Panc1 (cell line): Measurements from ENCODE around the gene HMGCS1. TPM values are rescaled to one million over a fixed set of nuclear protein-coding genes. Genes with fewer than 3 reads are reported as not detected.

Experiments
- ATAC-seq: fragments of 200-7000 bp; cut with Tn5 transposase; 2 replicates; pipeline ENCODE4 v1.9.1; 2020; ENCODE audit warnings: mild to moderate bottlenecking, moderate library complexity
- BruUV-seq: library from RNA; stranded (reverse); fragments of 400-500 nt; replicated peaks from 2 replicates; lab custom pipeline; 2021; lab: Mats Ljungman, UMichigan
- CTCF ChIA-PET: fragments of 300-600 bp; sonication (Branson Sonifier 250); formaldehyde crosslinking; loops from one replicate; lab custom pipeline; 2022; ENCODE audit warnings: antibody characterized with exemption; lab: Charles Lee
- POLR2A ChIA-PET: fragments of 300-600 bp; sonication (Branson Sonifier 250); formaldehyde crosslinking; loops from one replicate; lab custom pipeline; 2022; ENCODE audit warnings: antibody characterized with exemption; lab: Charles Lee
- DNase-seq: peaks from one replicate; pipeline ENCODE4 v3.0.0-alpha.2; 2010; ENCODE audit warnings: low read depth, low spot score
- H3K27ac ChIP-seq: 2 replicates; pipeline ENCODE4 v1.5.1; 2011; ENCODE audit warnings: mild to moderate bottlenecking, low read length, inconsistent platforms
- H3K27me3 ChIP-seq: fragments of 200-500 bp; sonication (Bioruptor generic); 2 replicates; pipeline ENCODE4 v1.6.0; 2014; ENCODE audit warnings: low read length, inconsistent platforms; ENCODE audit not compliant: control insufficient read depth, insufficient read depth
- H3K36me3 ChIP-seq: fragments of 200-500 bp; sonication (Bioruptor generic); 2 replicates; pipeline ENCODE4 v1.5.1; 2014; ENCODE audit warnings: inconsistent platforms, mild to moderate bottlenecking, low read length, moderate library complexity; ENCODE audit not compliant: control insufficient read depth, insufficient read depth
- H3K4me1 ChIP-seq: 2 replicates; pipeline ENCODE4 v1.5.1; 2011; ENCODE audit warnings: inconsistent platforms, mild to moderate bottlenecking, low read length, moderate library complexity; ENCODE audit not compliant: control insufficient read depth, insufficient read depth
- H3K4me3 ChIP-seq, 2 experiments: 2 replicates each; pipeline ENCODE4 v1.5.1; 2011 to 2012; ENCODE audit warnings: low read depth in 2 of 2, low read length in 2 of 2, mild to moderate bottlenecking in 2 of 2, inconsistent platforms in 1 of 2, moderate library complexity in 1 of 2
- H3K9me3 ChIP-seq: fragments of 200-500 bp; sonication (Bioruptor generic); 2 replicates; pipeline ENCODE4 v1.5.1; 2014; ENCODE audit warnings: low read depth, mild to moderate bottlenecking, inconsistent platforms, low read length, moderate library complexity; ENCODE audit not compliant: control insufficient read depth, insufficient read depth
- POLR2AphosphoS5 ChIP-seq: IDR thresholded peaks from 2 replicates; pipeline ENCODE4 v1.6.1; 2012; ENCODE audit warnings: mild to moderate bottlenecking, low read depth, low read length, moderate library complexity
- REST ChIP-seq, 2 experiments: IDR thresholded peaks; 2 replicates each; pipeline ENCODE4 v1.6.1; 2011 to 2012; ENCODE audit warnings: low read depth in 2 of 2, control low read depth in 1 of 2, low read length in 1 of 2, mild to moderate bottlenecking in 1 of 2, moderate library complexity in 1 of 2; ENCODE audit not compliant: insufficient read depth in 1 of 2
- SIN3A ChIP-seq: IDR thresholded peaks from 2 replicates; pipeline ENCODE4 v1.6.1; 2012; ENCODE audit warnings: low read depth, mild to moderate bottlenecking, low read length, moderate library complexity, borderline replicate concordance; ENCODE audit not compliant: insufficient read depth
- TCF7L2 ChIP-seq: IDR thresholded peaks from 2 replicates; pipeline ENCODE4 v1.6.1; 2011; ENCODE audit warnings: mild to moderate bottlenecking, low read depth, low read length, inconsistent platforms
- in situ Hi-C: cut with HindIII; loops from 2 replicates; pipeline ENCODE4 v1.10.0; 2016; ENCODE audit warnings: low sequenced_read_pairs, low pct_unique_long_range_greater_than_20kb
- intact Hi-C: fragments of 100-400 bp; cut with micrococcal nuclease; formaldehyde crosslinking; loops from one replicate; pipeline ENCODE4 v1.10.0; 2022; ENCODE audit not compliant: unreplicated experiment
- total RNA-seq: library from RNA; stranded (reverse); gene quantifications from one replicate; pipeline ENCODE4 v1.2.1, GENCODE V29; 2021; ENCODE audit not compliant: unreplicated experiment
- TF ChIP-seq, protein P1 (sequence below): fragments of 450-650 bp; IDR thresholded peaks from 2 replicates; pipeline ENCODE4 v1.5.1; 2017; ENCODE audit warnings: mild to moderate bottlenecking

Gene HMGCS1
- total RNA-seq, 1 experiment from 2014 or later, result 66.1 TPM

- BruUV-seq, result no TSS peak
- H3K4me3 ChIP-seq, result no peak overlapping the region
- no peaks in the 10 kb centered on the region for H3K27me3 ChIP-seq
- no peaks in the 10 kb centered on the region for H3K4me1 ChIP-seq
- TF ChIP-seq SIN3A (no peak), TCF7L2 (no peak), REST (IDR thresholded peaks at IDR 0.05; ENCODE audit: insufficient read depth in 1 of 2, low read depth in 2 of 2, low read length in 1 of 2) (no peak), POLR2AphosphoS5 (no peak)
- TF ChIP-seq, protein P1, sequence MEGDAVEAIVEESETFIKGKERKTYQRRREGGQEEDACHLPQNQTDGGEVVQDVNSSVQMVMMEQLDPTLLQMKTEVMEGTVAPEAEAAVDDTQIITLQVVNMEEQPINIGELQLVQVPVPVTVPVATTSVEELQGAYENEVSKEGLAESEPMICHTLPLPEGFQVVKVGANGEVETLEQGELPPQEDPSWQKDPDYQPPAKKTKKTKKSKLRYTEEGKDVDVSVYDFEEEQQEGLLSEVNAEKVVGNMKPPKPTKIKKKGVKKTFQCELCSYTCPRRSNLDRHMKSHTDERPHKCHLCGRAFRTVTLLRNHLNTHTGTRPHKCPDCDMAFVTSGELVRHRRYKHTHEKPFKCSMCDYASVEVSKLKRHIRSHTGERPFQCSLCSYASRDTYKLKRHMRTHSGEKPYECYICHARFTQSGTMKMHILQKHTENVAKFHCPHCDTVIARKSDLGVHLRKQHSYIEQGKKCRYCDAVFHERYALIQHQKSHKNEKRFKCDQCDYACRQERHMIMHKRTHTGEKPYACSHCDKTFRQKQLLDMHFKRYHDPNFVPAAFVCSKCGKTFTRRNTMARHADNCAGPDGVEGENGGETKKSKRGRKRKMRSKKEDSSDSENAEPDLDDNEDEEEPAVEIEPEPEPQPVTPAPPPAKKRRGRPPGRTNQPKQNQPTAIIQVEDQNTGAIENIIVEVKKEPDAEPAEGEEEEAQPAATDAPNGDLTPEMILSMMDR, result no peak
- intact Hi-C loops, result no loop called here
- H3K27ac ChIP-seq, result no peak overlapping the region
- ATAC-seq (no peak), DNase-seq (no peak)
- ChIA-PET CTCF (no interaction called here), POLR2A (no interaction called here)
- peaks cover 11% of the 10 kb centered on the region; the same call in 1 of the 2 replicates for H3K9me3 ChIP-seq
- in situ Hi-C loops, result no loop called here
- no peaks in the 10 kb centered on the region for H3K36me3 ChIP-seq
Observed at GRCh38 chr5:43338862-43339261, 25.6 kb upstream of the HMGCS1 start.

DNA sequence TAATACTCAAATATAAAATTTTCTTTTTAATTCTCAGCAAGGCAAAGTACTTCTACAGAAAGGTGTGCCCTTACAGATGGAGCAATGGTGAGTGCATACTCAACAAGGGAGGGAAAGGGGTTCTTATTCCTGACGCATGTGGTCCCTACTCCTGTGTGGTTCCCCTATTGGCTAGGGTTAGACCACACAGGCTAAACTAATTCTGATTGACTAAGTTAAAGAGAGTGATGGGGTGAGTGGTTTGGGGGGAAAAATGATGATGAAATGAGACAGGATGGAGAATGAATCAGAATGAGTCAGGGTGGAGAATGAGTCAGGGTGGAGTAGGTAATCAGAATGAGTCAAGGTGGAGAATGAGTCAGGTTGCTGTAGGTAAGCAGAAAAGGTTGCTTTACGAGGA is 22.9 kb upstream of the HMGCS1 start:
- CTCF ChIA-PET, result no interaction called here
- no TSS peak for BruUV-seq
- peaks cover 11% of the 10 kb centered on the region; the same call in 1 of the 2 replicates for H3K9me3 ChIP-seq
- no peaks in the 10 kb centered on the region for H3K4me1 ChIP-seq
- DNase-seq (no peak), ATAC-seq (no peak)
- H3K36me3 ChIP-seq, result no peaks in the 10 kb centered on the region
- no peak overlapping the region for H3K27ac ChIP-seq
- TF ChIP-seq SIN3A (no peak), POLR2AphosphoS5 (no peak), REST (IDR thresholded peaks at IDR 0.05; ENCODE audit: insufficient read depth in 1 of 2, low read depth in 2 of 2, low read length in 1 of 2) (no peak), TCF7L2 (no peak)
- TF ChIP-seq, protein P1, result no peak
- intact Hi-C loops (no loop called here), in situ Hi-C loops (no loop called here)
- no peak overlapping the region for H3K4me3 ChIP-seq
- POLR2A ChIA-PET, result no interaction called here
- H3K27me3 ChIP-seq, result no peaks in the 10 kb centered on the region
